Skin of body (tissue), 2 donors: ENCODE results near the gene PAX2. TPM values are rescaled to one million over a fixed set of nuclear protein-coding genes. Genes with fewer than 3 reads are reported as not detected.

ENCODE experiments used
- DNase-seq: peaks from one replicate; lab custom pipeline; 2025; lab: John Stamatoyannopoulos, UW
- total RNA-seq: library from RNA; depleted of rRNA; stranded (reverse); fragments of >200 nt; gene quantifications from one replicate; pipeline ENCODE4 v1.2.3, GENCODE V29; 2014

Gene PAX2
- total RNA-seq, 1 donor from 2014 or later: not detected

GRCh38 chr10:100738055-100738827 lies 7.1 kb upstream of the PAX2 start:
- DNase-seq: no peak

- DNase-seq: no peak
Observed at GRCh38 chr10:100739517-100740368, 5.6 kb upstream of the PAX2 start.

GRCh38 chr10:100740476-100741377 lies 4.7 kb upstream of the PAX2 start:
- DNase-seq: no peak

GRCh38 chr10:100741378-100742075 lies 3.9 kb upstream of the PAX2 start:
- no peak for DNase-seq

GRCh38 chr10:100742076-100742771 lies 3.2 kb upstream of the PAX2 start:
- DNase-seq: no peak

- DNase-seq: no peak
Observed at GRCh38 chr10:100742936-100743335, 2.4 kb upstream of the PAX2 start.

GRCh38 chr10:100743626-100744135 lies 1.7 kb upstream of the PAX2 start:
- DNase-seq: peak; percentile 15

GRCh38 chr10:100744136-100744986 lies 1.0 kb upstream of the PAX2 start:
- DNase-seq: no peak

GRCh38 chr10:100745882-100746783 lies 751 bp downstream of the PAX2 start:
- DNase-seq: no peak

GRCh38 chr10:100746784-100747455 lies 1.5 kb downstream of the PAX2 start:
- no peak for DNase-seq

- no peak for DNase-seq
Observed at GRCh38 chr10:100747456-100748230, 2.3 kb downstream of the PAX2 start.

GRCh38 chr10:100748231-100749058 lies 3.1 kb downstream of the PAX2 start:
- no peak for DNase-seq

- DNase-seq: no peak
Observed at GRCh38 chr10:100749059-100749308, 3.6 kb downstream of the PAX2 start.

GRCh38 chr10:100749309-100750217 lies 4.2 kb downstream of the PAX2 start:
- no peak for DNase-seq
